Endothelial cell (in vitro differentiated cells): ENCODE data around the gene HECTD3. TPM values are rescaled to one million over a fixed set of nuclear protein-coding genes. Genes with fewer than 3 reads are reported as not detected.

Experiments used
- DNase-seq: peaks from one replicate; pipeline ENCODE4 v3.0.0; 2021; ENCODE audit warnings: low spot score
- H3K27ac Mint-ChIP-seq: one replicate; pipeline ENCODE4 v1.8.0; 2021; ENCODE audit warnings: mixed read lengths, inconsistent platforms; ENCODE audit not compliant: unreplicated experiment
- H3K27me3 Mint-ChIP-seq: one replicate; pipeline ENCODE4 v1.8.0; 2021; ENCODE audit warnings: mild to moderate bottlenecking, moderate library complexity, mixed read lengths, inconsistent platforms; ENCODE audit not compliant: unreplicated experiment
- H3K36me3 Mint-ChIP-seq: one replicate; pipeline ENCODE4 v1.8.0; 2021; ENCODE audit warnings: mild to moderate bottlenecking, low read depth, mixed read lengths, inconsistent platforms; ENCODE audit not compliant: unreplicated experiment
- H3K4me1 Mint-ChIP-seq: one replicate; pipeline ENCODE4 v1.8.0; 2021; ENCODE audit warnings: mild to moderate bottlenecking, mixed read lengths, inconsistent platforms; ENCODE audit not compliant: unreplicated experiment
- H3K4me3 Mint-ChIP-seq: one replicate; pipeline ENCODE4 v1.8.0; 2021; ENCODE audit warnings: mild to moderate bottlenecking, mixed read lengths, inconsistent platforms; ENCODE audit not compliant: unreplicated experiment
- H3K9me3 Mint-ChIP-seq: one replicate; pipeline ENCODE4 v1.8.0; 2021; ENCODE audit warnings: mixed read lengths, inconsistent platforms; ENCODE audit not compliant: unreplicated experiment
- CTCF ChIP-seq: fragments of 200-600 bp; sonication (generic); IDR thresholded peaks from one replicate; pipeline ENCODE4 v1.5.0; 2021; ENCODE audit warnings: antibody characterized with exemption; ENCODE audit not compliant: unreplicated experiment
- total RNA-seq: library from RNA; stranded (reverse); fragmentation: NEBNext Ultra II Directional; extraction: Animal tissue kit (Norgen Biotek cat#: 25700); gene quantifications from one replicate; pipeline ENCODE4 v1.2.1, GENCODE V29; 2021; ENCODE audit not compliant: unreplicated experiment

HECTD3 gene
- total RNA-seq, 1 donor from 2014 or later = 58.2 TPM

GRCh38 chr1:45011837-45012638 lies 914 bp upstream of the HECTD3 start, which contains the start of gene UROD:
Gene UROD, plus strand, starts transcription at chr1:45012254. Its CDS starts 12 bp downstream, at chr1:45012266.
- H3K4me1 Mint-ChIP-seq = peaks cover 34% of the 10 kb centered on the region
- no peaks in the 10 kb centered on the region for H3K9me3 Mint-ChIP-seq
- H3K4me3 Mint-ChIP-seq = peak within 1 kb of the TSS; percentile 92
- peaks cover 44% of the 10 kb centered on the region for H3K36me3 Mint-ChIP-seq
- peak; percentile 87 for DNase-seq
- peaks cover 19% of the 10 kb centered on the region for H3K27me3 Mint-ChIP-seq
- peak within 1 kb of the TSS; percentile 89 for H3K27ac Mint-ChIP-seq
- no peak for TF ChIP-seq CTCF

- no peak for DNase-seq
- no peak overlapping the region for H3K27ac Mint-ChIP-seq
Observed at GRCh38 chr1:45009956-45010854, 919 bp downstream of the HECTD3 start.

DNA sequence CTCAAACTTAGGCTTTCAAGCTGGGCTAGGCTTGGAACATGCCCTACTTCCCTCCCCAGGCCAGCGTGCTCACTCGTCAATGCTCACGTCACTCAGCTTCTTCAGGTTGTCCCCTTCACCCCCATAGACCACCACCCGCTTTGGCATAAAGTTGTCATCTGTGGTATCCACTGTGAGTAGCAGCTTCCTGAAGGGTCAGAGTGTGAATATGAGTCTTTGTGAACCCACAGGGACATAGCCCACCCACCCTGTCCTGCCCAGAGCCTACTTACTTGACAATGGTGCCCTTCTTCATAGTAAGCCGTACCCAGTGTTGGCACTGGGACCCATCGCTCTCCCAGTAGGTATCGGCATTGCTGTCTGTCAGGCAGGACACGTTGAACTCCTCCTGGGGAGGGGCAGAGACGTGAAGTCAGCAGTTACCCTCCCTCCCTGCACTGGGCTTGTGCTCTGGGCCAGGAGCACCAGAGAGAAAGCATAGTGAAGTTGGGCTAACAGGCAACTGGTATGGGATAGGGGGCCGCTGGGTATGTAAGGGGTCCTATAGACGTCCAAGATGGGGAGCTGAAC lies 1.7 kb downstream of the HECTD3 start:
- Mint-ChIP-seq H3K4me3 (peak overlapping the region; percentile 91), H3K27me3 (peaks cover 23% of the 10 kb centered on the region), H3K27ac (no peak overlapping the region), H3K9me3 (no peaks in the 10 kb centered on the region), H3K36me3 (peaks cover 54% of the 10 kb centered on the region), H3K4me1 (peaks cover 29% of the 10 kb centered on the region)
- no peak for TF ChIP-seq CTCF
- no peak for DNase-seq

More at GRCh38 chr1:45009956-45010854, 919 bp downstream of the HECTD3 start:
- Mint-ChIP-seq H3K9me3 (no peaks in the 10 kb centered on the region), H3K4me1 (peaks cover 34% of the 10 kb centered on the region), H3K36me3 (peaks cover 54% of the 10 kb centered on the region), H3K27me3 (peaks cover 18% of the 10 kb centered on the region), H3K4me3 (peak overlapping the region; percentile 91)
- no peak for TF ChIP-seq CTCF

- H3K27ac Mint-ChIP-seq = no peak overlapping the region
- H3K4me1 Mint-ChIP-seq = peaks cover 21% of the 10 kb centered on the region
- DNase-seq = no peak
- no peaks in the 10 kb centered on the region for H3K9me3 Mint-ChIP-seq
- peaks cover 53% of the 10 kb centered on the region for H3K36me3 Mint-ChIP-seq
- H3K27me3 Mint-ChIP-seq = peaks cover 23% of the 10 kb centered on the region
- no peak for TF ChIP-seq CTCF
- H3K4me3 Mint-ChIP-seq = peak overlapping the region; percentile 91
Observed at GRCh38 chr1:45008516-45008915, 2.6 kb downstream of the HECTD3 start.
